Sciatic nerve (tissue), 2 donors: ENCODE results near the gene RNF217. TPM values are rescaled to one million over a fixed set of nuclear protein-coding genes. Genes with fewer than 3 reads are reported as not detected.
"Not testable (repeated sequence)": the region's sequence is repeated elsewhere in the genome, so short reads cannot be mapped to it uniquely, and the experiment has no call there.

Source experiments
- ATAC-seq: fragments of 200-7000 bp; cut with Tn5 transposase; one replicate; pipeline ENCODE4 v1.9.1; 2020; ENCODE audit warnings: mild to moderate bottlenecking, moderate library complexity
- DNase-seq: peaks from one replicate; pipeline ENCODE4 v3.0.0-alpha.2; 2020; ENCODE audit warnings: low spot score
- intact Hi-C: fragments of 100-400 bp; cut with DNase I; formaldehyde crosslinking; loops from one replicate; pipeline ENCODE4 v1.14.2; 2022
- total RNA-seq: library from RNA; stranded (reverse); fragmentation: NEBNext Ultra II Directional; extraction: Animal tissue kit (Norgen Biotek cat#: 25700); gene quantifications from one replicate; pipeline ENCODE4 v1.2.1, GENCODE V29; 2021
- donor health status: DM: no; HTN: no; CAD: no.
- donor health status: DM: no; HTN: no; CAD: no.

RNF217 gene
- total RNA-seq, 1 donor from 2014 or later = 43.5 TPM

- intact Hi-C loops = no loop called here
- no peak for DNase-seq
- no peak for ATAC-seq
Measured at GRCh38 chr6:125107896-125108295, 145.7 kb downstream of the RNF217 start.

DNA sequence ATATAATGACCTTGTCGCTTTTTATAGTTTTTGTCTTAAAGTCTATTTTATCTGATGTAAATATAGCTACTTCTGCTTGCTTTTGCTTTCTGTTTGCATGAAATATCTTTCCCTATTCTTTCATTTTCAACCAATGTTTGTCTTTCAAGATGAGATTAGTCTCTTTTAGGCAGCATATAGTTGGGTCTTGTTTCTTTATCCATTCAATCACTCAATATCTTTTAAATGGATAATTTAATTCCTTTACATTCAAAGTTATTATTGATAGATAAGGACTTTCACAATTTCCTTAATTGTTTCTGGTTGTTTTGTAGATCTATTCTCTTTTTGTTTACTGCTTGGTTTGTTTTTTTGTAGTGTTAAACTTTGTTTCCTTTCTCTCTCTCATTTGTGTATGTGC lies 147.8 kb downstream of the RNF217 start:
- no peak for ATAC-seq
- no peak for DNase-seq
- intact Hi-C loops = loop anchor here (5.0 kb wide), 1 partner anchor 243 kb away; no protein-coding TSS in a partner anchor

DNA sequence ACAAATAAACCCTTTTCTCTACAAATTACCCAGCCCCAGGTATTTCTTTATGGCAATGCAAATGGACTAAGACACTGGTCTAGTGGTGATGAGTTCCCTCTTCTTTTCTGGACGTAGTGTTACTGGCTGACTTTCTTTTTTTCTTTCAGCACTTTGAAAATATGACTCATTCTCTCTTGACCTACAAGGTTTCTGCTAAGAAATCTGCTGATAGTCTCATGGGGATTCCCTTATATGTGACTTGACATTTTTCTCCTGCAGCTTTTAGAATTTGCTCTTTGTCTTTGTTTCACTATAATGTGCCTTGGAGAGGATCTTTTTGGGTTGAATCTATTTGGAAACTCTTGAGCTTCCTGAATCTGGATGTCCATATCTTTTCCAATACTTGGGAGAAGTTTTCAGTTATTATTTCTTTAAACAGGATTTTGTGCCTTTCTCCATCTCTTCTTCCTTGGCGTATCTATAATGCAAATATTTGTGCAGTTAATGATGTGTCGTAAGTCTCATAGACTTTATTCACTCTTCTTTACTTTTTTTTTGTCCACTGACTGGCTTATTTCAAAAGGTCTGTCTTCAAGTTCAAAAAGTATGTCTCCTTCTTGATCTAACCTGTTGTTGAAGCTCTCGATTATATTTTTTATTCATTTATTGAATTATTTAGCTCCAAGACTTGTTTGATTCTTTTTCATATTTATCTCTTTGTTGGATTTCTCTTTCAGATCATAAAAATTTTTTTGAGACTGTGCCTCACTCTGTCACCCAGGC lies 149.2 kb downstream of the RNF217 start:
- intact Hi-C loops = loop anchor here (5.0 kb wide), 1 partner anchor 244 kb away; no protein-coding TSS in a partner anchor
- no peak for DNase-seq
- ATAC-seq = no peak

- no peak for DNase-seq
Measured at GRCh38 chr6:125112934-125113333, 150.7 kb downstream of the RNF217 start.

DNA sequence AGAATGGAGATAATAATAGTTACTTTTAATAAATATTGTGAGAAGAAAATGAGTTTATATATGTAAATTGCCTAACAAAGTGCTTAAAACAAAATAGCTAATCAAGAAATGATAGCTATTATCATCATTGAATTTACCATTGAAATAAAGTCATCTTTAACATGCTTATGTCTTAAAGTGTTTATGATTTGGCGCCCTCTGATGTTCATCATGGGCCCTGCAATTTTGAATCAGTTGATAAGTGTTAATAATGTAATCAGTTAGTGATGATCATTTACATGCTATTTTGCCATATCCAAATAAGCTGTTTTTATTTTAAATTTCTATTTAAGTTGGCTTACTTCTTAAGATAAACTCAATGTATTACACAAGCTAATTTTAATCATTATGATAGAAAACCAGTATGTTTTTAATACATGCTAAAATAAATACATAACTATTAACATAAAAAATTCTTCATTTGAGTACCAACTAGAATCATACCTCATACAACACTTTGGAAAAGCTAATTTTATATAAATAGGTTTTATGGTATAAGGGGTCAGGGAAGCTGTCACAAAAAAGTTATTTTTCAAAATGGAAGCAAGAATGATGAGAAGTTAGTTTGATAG lies 152.1 kb downstream of the RNF217 start:
- no peak for ATAC-seq
- peak; percentile 77 for DNase-seq
- intact Hi-C loops = loop anchor here (5.0 kb wide), 1 partner anchor 247 kb away; no protein-coding TSS in a partner anchor

More at GRCh38 chr6:125112934-125113333, 150.7 kb downstream of the RNF217 start:
- intact Hi-C loops = loop anchor here (5.0 kb wide), 1 partner anchor 246 kb away; no protein-coding TSS in a partner anchor
- ATAC-seq = no peak

DNA sequence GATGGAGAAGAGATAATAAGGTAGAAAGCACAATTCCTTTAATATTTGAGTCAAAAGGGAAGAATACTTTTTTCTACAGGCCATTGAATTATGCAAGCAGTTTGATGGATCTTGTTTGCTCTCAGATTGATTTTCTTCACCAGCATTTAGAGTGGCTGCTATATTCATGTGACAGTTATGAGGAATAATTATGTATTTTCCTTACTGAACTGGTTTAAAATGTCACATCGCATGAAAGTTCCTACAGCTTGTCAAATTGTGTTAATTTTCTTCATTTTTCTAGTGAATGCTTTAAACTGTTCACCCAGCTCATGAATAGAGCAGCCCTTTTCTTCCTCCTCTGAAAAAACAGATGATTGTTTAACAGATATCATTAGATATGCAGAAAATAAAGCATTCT lies 153.9 kb downstream of the RNF217 start:
- ATAC-seq (no peak), DNase-seq (no peak)
- intact Hi-C loops = no loop called here

- DNase-seq (no peak), ATAC-seq (no peak)
- intact Hi-C loops = no loop called here
Measured at GRCh38 chr6:125116710-125117109, 154.5 kb downstream of the RNF217 start.

DNA sequence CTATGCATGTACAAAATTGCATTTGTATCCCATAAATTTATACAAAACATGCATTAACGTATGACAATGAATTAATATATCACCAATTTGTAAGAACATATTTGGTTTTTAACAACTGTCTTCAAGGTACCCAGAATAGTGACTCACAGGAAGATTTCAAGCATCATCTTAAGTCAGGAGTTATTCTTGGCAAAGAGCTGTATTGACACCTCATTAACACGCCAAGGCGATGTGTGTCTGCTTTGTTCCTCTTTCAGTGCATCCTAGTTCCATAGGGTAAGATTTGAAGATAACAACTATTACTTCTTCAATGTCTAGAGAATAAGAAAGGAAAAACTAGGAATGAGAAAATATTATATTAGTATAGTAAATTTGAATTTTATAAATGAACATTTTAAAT lies 155.6 kb downstream of the RNF217 start:
- intact Hi-C loops = no loop called here
- DNase-seq (no peak), ATAC-seq (no peak)

- no peak for ATAC-seq
- DNase-seq = no peak
- intact Hi-C loops = no loop called here
Measured at GRCh38 chr6:125120054-125120590, 157.9 kb downstream of the RNF217 start.

DNA sequence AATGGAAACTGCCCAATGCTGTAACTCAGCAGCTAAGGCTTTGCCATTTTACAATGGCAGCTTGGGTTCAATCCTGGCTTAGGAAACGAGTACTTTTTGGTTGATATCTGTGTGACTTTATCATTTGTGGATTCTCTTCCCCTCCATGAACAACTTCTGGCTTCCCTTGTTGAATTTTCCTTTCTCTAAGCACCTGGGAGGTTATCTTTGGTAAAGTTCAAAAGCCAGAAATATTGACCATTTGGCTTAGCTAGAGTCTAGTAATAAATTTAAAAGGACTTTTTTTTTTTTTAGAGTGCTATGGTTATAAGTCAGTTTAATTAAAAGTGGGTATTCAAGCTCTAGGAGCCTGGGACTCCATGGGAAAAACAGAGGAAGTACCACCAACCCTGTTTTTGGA lies 159.7 kb downstream of the RNF217 start:
- ATAC-seq = no peak
- intact Hi-C loops = no loop called here
- DNase-seq = no peak

- no peak for DNase-seq
- intact Hi-C loops = no loop called here
Measured at GRCh38 chr6:125123051-125123450, 160.8 kb downstream of the RNF217 start.

DNA sequence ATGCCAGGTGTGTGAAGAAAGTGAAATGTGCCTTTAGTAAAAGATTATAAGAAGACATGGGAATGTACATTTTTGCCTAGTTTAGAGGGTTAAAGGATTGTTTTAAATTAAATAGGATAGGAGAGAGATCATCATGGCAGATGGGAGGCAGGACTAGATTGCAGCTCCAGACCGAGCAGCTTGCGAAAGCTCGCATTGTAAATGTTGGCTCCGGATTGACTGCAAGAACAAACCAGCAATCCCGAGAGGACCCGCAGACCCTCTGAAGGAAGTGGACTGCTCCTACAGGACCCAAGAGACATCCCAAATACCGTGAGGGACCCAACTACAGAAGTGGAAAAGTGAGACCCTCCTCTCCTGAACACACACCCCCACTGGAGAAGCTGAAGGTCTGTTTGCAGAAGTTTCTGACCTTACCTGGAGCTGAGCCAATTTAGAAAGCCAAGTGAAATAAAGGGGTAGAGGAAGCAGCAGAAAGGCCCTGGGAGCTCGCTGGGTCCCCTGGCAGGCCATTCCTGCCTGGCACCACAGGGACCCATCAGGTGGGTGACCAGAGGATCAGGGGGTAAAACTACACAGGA lies 161.3 kb downstream of the RNF217 start:
- DNase-seq (no peak), ATAC-seq (no peak)
- intact Hi-C loops = no loop called here

More at GRCh38 chr6:125123051-125123450, 160.8 kb downstream of the RNF217 start:
- no peak for ATAC-seq

DNA sequence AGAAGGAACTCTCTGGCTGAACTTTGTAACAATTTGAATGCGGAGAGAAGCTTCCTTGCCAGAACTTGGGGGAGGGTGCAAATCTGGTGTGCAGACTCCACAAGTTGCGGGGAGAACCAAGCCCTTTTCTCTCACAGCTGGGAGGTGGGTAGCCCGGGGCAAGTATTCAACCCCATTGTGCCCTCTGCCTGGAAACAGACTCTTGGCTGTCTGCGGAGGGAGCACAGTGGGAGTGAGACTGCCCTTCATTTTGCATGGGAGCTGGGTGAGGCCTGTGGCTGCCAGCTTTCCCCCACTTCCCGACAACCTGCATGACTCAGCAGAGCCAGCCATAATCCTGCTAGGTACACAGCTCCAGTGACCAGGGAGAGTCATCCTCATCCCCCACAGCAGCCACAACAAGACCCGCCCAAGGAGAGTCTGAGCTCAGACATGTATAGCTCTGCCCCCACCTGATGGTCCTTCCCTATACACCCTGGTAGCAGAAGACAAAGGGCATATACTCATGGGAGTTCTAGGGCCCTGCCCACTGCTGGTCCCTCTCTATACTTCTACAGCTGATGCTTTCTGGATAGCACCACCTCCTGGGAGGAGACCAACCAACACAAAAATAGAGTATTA lies 161.9 kb downstream of the RNF217 start:
- DNase-seq (no peak), ATAC-seq (no peak)
- intact Hi-C loops = no loop called here

- intact Hi-C loops, ATAC-seq, DNase-seq: not testable (repeated sequence)
Measured at GRCh38 chr6:125125856-125126255, 163.6 kb downstream of the RNF217 start.

DNA sequence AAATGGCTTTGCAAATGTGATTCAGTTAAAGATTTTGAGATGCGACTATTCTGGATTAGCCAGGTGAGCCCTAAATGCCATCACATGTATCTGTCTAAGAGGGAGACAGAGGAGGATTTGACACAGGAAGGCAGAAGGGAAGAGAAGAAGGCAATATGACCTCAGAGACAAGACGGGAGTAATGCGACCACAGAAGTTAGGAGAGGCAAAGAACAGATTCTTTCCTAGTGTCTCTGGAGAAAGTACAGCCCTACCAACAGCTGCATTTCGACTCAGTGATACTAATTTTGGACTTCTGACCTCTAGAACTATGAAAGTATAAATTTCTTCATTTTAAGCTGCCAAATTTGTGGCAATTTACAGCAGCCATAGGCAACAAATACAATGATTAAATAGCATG lies 167.1 kb downstream of the RNF217 start:
- DNase-seq = no peak
- intact Hi-C loops = no loop called here
- ATAC-seq = no peak

- no peak for DNase-seq
- intact Hi-C loops = no loop called here
- ATAC-seq = no peak
Measured at GRCh38 chr6:125132058-125132457, 169.8 kb downstream of the RNF217 start.

GRCh38 chr6:125136378-125136777 lies 174.1 kb downstream of the RNF217 start:
- no peak for DNase-seq
- intact Hi-C loops = no loop called here
- no peak for ATAC-seq

DNA sequence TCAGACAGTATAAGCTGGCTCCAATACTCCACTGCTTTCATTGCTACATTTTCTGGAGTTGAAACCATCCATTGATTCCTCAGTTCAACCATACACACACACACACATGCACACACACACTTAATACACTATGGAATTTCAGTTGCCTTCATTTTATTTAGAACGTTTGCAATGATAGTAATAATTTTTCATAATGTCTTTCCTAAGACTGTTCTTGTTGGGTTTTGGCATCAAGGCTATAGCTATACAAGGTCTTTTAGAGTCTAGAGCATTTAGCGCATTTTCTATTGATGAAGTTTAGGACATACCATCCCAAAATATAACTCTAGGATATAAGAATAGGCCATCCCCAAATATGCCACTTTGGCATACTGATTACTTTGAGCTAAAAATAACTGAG lies 175.8 kb downstream of the RNF217 start:
- intact Hi-C loops = no loop called here
- ATAC-seq (no peak), DNase-seq (no peak)

DNA sequence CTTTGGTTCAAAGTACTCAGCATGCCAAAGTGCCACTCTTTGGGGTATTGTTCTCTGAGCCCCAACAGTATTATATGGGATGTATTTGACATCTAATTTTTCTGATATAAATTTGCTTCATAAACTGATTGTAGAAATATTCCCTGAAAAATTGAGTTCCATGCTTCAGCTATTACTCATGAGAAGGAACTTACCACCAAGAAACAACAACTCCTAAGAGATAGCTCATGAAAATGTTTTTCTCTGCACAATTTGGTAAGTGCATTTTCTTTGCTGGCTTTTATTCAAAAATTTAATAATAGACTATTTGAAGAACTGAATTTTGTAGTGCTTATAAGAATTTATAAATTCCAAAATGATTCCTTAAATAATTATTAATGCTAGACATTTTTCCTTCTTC lies 178.6 kb downstream of the RNF217 start:
- ATAC-seq (no peak), DNase-seq (no peak)
- intact Hi-C loops = no loop called here
